ENCODE data around the gene AGPAT2. TPM values are rescaled to one million over a fixed set of nuclear protein-coding genes. Genes with fewer than 3 reads are reported as not detected.

Gene AGPAT2
- total RNA-seq, 2 experiments from 2014 or later, result 3.6 to 4.0 TPM

DNA sequence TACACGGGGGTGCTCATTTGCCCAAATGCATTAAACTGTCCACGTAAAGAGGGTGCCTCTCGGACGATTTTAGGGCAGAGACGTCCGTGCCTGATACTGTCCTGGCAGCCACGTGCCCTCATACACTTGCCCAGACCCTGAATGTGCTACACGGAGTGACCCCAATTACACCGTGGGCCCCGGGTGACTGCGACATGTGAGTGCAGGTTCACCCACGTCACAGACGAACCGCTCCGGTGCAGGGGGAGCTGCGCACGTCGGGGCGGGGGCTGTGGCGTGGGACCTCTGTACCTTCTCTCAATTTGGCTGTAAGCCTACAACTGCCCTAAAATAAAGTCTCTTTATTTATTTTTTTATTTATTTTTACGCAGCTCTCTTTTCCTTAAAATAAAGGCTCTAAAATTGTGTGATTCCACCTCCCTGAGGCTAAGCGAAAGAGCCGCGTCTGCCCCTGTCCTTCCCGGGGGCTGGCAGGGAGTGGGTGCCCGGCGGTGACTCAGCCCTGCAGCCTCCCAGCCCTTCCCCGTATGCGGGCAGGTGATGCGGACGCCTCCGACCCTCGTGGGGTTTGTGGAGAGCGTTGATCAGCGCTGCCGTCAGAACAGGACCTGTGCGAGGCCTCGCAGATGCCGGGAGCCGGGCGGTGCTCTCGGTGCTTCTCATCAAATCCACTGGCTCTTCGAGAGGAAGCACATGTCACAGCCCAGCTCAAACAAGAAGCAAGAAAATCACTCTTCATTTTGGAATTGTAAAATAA, 33.8 kb downstream of the AGPAT2 start:
- TF ChIP-seq, protein P1, sequence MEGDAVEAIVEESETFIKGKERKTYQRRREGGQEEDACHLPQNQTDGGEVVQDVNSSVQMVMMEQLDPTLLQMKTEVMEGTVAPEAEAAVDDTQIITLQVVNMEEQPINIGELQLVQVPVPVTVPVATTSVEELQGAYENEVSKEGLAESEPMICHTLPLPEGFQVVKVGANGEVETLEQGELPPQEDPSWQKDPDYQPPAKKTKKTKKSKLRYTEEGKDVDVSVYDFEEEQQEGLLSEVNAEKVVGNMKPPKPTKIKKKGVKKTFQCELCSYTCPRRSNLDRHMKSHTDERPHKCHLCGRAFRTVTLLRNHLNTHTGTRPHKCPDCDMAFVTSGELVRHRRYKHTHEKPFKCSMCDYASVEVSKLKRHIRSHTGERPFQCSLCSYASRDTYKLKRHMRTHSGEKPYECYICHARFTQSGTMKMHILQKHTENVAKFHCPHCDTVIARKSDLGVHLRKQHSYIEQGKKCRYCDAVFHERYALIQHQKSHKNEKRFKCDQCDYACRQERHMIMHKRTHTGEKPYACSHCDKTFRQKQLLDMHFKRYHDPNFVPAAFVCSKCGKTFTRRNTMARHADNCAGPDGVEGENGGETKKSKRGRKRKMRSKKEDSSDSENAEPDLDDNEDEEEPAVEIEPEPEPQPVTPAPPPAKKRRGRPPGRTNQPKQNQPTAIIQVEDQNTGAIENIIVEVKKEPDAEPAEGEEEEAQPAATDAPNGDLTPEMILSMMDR (IDR thresholded peaks at IDR 0.05), result no peak
- no peak overlapping the region for H3K4me3 Mint-ChIP-seq

DNA sequence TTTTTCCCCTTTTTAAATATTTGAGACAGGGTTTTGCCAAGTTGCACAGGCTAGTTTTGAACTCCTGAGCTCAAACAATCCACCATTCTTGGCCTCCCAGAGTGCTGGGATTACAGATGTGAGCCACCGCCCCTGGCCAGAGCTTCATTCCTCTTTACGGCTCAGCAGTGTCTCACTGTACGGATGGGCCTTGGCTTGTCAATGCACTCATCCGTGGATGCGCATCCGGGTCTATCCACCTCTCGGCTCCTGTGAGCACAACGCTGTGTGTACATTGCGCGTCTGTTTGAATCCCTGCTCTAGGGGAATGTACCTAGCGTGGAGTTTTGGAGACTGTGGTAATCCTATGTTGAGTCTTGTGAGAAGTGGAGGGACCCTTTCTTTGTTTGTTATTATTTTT, 35.4 kb downstream of the AGPAT2 start:
- no peak overlapping the region for H3K4me3 ChIP-seq (ENCODE audit: low read length)
- no peaks in the 10 kb centered on the region for H3K36me3 Mint-ChIP-seq (ENCODE audit: low read depth)
- H3K27ac Mint-ChIP-seq, result no peak overlapping the region
- peaks cover 14% of the 10 kb centered on the region for H3K4me1 ChIP-seq (ENCODE audit: insufficient read depth, low read length)
- ATAC-seq (ENCODE audit: poor library complexity), result no peak
- no peaks in the 10 kb centered on the region for H3K36me3 ChIP-seq (ENCODE audit: insufficient read depth, low read length)
- no peaks in the 10 kb centered on the region for H3K4me1 Mint-ChIP-seq (ENCODE audit: low read depth)
- POLR2A ChIA-PET, result interaction anchor here (0.6 to 0.8 kb wide), 2 partner anchors 69 to 991 kb away, joined by 3 read pairs; no protein-coding TSS in a partner anchor
- intact Hi-C loops (cut with DNase I, micrococcal nuclease), result no loop called here
- H3K27me3 ChIP-seq (ENCODE audit: control insufficient read depth in 1 of 2, insufficient read depth in 2 of 2, low read length in 2 of 2), result peaks cover 30 to 36% of the 10 kb centered on the region in 2 experiments
- no peak for DNase-seq
- TF ChIP-seq, protein P1 (IDR thresholded peaks at IDR 0.05), result no peak
- peaks cover 0 to 26% of the 10 kb centered on the region in 2 experiments for H3K9me3 ChIP-seq (ENCODE audit: control insufficient read depth in 1 of 2, insufficient read depth in 1 of 2, low read length in 2 of 2)
- H3K4me3 Mint-ChIP-seq, result no peak overlapping the region
- CTCF ChIA-PET, result no interaction called here
- peaks cover 43% of the 10 kb centered on the region for H3K27me3 Mint-ChIP-seq
- no peaks in the 10 kb centered on the region for H3K9me3 Mint-ChIP-seq
- H3K27ac ChIP-seq (ENCODE audit: low read depth in 1 of 2, low read length in 2 of 2), result no peak overlapping the region

More for the DNA sequence above, 33.8 kb downstream of the AGPAT2 start:
- DNase-seq (no peak), ATAC-seq (ENCODE audit: poor library complexity) (no peak)
- H3K27me3 Mint-ChIP-seq, result peaks cover 53% of the 10 kb centered on the region
- no peaks in the 10 kb centered on the region for H3K36me3 Mint-ChIP-seq (ENCODE audit: low read depth)
- peaks cover 0 to 39% of the 10 kb centered on the region in 2 experiments for H3K9me3 ChIP-seq (ENCODE audit: control insufficient read depth in 1 of 2, insufficient read depth in 1 of 2, low read length in 2 of 2)
- intact Hi-C loops (cut with DNase I, micrococcal nuclease), result no loop called here
- no peak overlapping the region for H3K4me3 ChIP-seq (ENCODE audit: low read length)
- H3K27me3 ChIP-seq (ENCODE audit: control insufficient read depth in 1 of 2, insufficient read depth in 2 of 2, low read length in 2 of 2), result peaks cover 42 to 46% of the 10 kb centered on the region in 2 experiments
- H3K9me3 Mint-ChIP-seq, result no peaks in the 10 kb centered on the region
- no peak overlapping the region for H3K27ac ChIP-seq (ENCODE audit: low read depth in 1 of 2, low read length in 2 of 2)
- ChIA-PET POLR2A (no interaction called here), CTCF (no interaction called here)
- peaks cover 6% of the 10 kb centered on the region for H3K4me1 Mint-ChIP-seq (ENCODE audit: low read depth)
- no peak overlapping the region for H3K27ac Mint-ChIP-seq
- H3K4me1 ChIP-seq (ENCODE audit: insufficient read depth, low read length), result peaks cover 21% of the 10 kb centered on the region
- no peaks in the 10 kb centered on the region for H3K36me3 ChIP-seq (ENCODE audit: insufficient read depth, low read length)

DNA sequence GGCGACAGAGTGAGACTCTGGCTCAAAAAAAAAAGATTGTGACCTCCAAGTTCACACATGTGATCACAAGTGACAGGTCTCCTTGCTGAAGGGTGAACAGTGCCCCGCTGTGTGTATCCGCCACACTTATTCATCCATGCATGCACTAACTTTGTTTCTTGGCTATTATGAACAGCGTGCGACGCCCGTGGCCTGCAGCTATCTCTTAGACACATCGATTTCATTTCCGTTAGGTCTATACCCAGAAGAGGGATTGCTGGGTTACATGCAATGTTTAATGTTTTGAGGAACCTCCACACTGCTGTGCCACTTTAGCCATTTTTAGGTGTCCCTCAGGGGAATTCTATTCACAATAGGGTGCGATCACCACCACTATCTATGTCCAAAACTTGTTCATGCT, 36.6 kb downstream of the AGPAT2 start:
- Mint-ChIP-seq H3K36me3 (ENCODE audit: low read depth) (no peaks in the 10 kb centered on the region), H3K9me3 (no peaks in the 10 kb centered on the region), H3K27ac (no peak overlapping the region), H3K4me3 (no peak overlapping the region), H3K27me3 (peaks cover 34% of the 10 kb centered on the region), H3K4me1 (ENCODE audit: low read depth) (no peaks in the 10 kb centered on the region)
- CTCF ChIA-PET, result no interaction called here
- no peak for ATAC-seq (ENCODE audit: poor library complexity)
- H3K36me3 ChIP-seq (ENCODE audit: insufficient read depth, low read length), result no peaks in the 10 kb centered on the region
- H3K9me3 ChIP-seq (ENCODE audit: control insufficient read depth in 1 of 2, insufficient read depth in 1 of 2, low read length in 2 of 2), result peaks cover 0 to 27% of the 10 kb centered on the region in 2 experiments
- intact Hi-C loops (cut with DNase I, micrococcal nuclease), result no loop called here
- TF ChIP-seq, protein P1 (IDR thresholded peaks at IDR 0.05), result no peak
- POLR2A ChIA-PET, result no interaction called here
- peaks cover 30 to 35% of the 10 kb centered on the region in 2 experiments for H3K27me3 ChIP-seq (ENCODE audit: control insufficient read depth in 1 of 2, insufficient read depth in 2 of 2, low read length in 2 of 2)
- H3K27ac ChIP-seq (ENCODE audit: low read depth in 1 of 2, low read length in 2 of 2), result no peak overlapping the region
- no peak for DNase-seq
- H3K4me1 ChIP-seq (ENCODE audit: insufficient read depth, low read length), result peaks cover 8% of the 10 kb centered on the region
- no peak overlapping the region for H3K4me3 ChIP-seq (ENCODE audit: low read length)

Measured in CD4-positive, alpha-beta T cell (primary cell).